Endothelial cell of umbilical vein (primary cell): Measurements from ENCODE around the gene ZNF775. TPM values are rescaled to one million over a fixed set of nuclear protein-coding genes. Genes with fewer than 3 reads are reported as not detected.

Source experiments
- BruUV-seq: library from RNA; stranded (reverse); fragments of 400-500 nt; replicated peaks from 2 replicates; lab custom pipeline; 2021; lab: Mats Ljungman, UMichigan
- CTCF ChIA-PET: fragments of 300-600, 350-600 bp; sonication (Branson Sonifier 250); formaldehyde crosslinking; loops from one replicate; lab custom pipeline; 2021; ENCODE audit warnings: antibody characterized with exemption, inconsistent platforms; lab: Charles Lee
- POLR2A ChIA-PET: fragments of 300-600, 350-600 bp; sonication (Branson Sonifier 250); formaldehyde crosslinking; loops from one replicate; lab custom pipeline; 2021; ENCODE audit warnings: antibody characterized with exemption, inconsistent platforms; lab: Charles Lee
- DNase-seq: peaks from one replicate; pipeline ENCODE4 v3.0.0-alpha.2; 2011; ENCODE audit warnings: low read depth, low spot score
- FAIRE-seq: peaks from 2 replicates; lab custom pipeline; 2011; peaks lifted over from hg19 to GRCh38; lab: Jason Lieb, UNC
- H2AFZ ChIP-seq: 2 replicates; pipeline ENCODE4 v1.6.0; 2012; ENCODE audit warnings: low read depth, low read length, control low read depth, inconsistent platforms
- H3K27ac ChIP-seq: 2 replicates; pipeline ENCODE4 v1.5.1; 2011; ENCODE audit warnings: low read depth, mild to moderate bottlenecking, control low read depth, low read length, moderate library complexity; ENCODE audit not compliant: insufficient read depth
- H3K27me3 ChIP-seq, 2 experiments: 2 replicates each; pipeline versions ENCODE4 v1.6.0 to v1.6.1; 2011; ENCODE audit warnings: low read length in 2 of 2, mixed read lengths in 1 of 2; ENCODE audit not compliant: control insufficient read depth in 2 of 2, insufficient read depth in 2 of 2
- H3K36me3 ChIP-seq, 2 experiments: 2 replicates in 1 of 2; 3 replicates in 1 of 2; pipeline ENCODE4 v1.5.1; 2011; ENCODE audit warnings: low read length in 2 of 2, mild to moderate bottlenecking in 1 of 2, moderate library complexity in 1 of 2; ENCODE audit not compliant: control insufficient read depth in 2 of 2, insufficient read depth in 2 of 2; ENCODE audit errors: extremely low read depth in 1 of 2
- H3K4me1 ChIP-seq: 3 replicates; pipeline ENCODE4 v1.5.1; 2011; ENCODE audit warnings: mild to moderate bottlenecking, low read length; ENCODE audit not compliant: control insufficient read depth, insufficient read depth; ENCODE audit errors: extremely low read depth
- H3K4me2 ChIP-seq: 2 replicates; pipeline ENCODE4 v1.6.1; 2011; ENCODE audit warnings: low read length, control low read depth, mixed read lengths; ENCODE audit not compliant: insufficient read depth
- H3K4me3 ChIP-seq, 3 experiments: fragments of 200-600 bp in 1 of 3; sonication (generic), shearing (Covaris generic) in 1 of 3; replicated peaks in 1 of 3; 2 replicates each; pipeline ENCODE4 v1.5.1; 2011 to 2016; ENCODE audit warnings: control low read depth in 3 of 3, low read length in 3 of 3, mild to moderate bottlenecking in 2 of 3, inconsistent platforms in 1 of 3, low read depth in 1 of 3, moderate library complexity in 1 of 3; ENCODE audit not compliant: insufficient read depth in 1 of 3
- H3K79me2 ChIP-seq: 2 replicates; pipeline ENCODE4 v1.6.0; 2012; ENCODE audit warnings: low read length, inconsistent platforms; ENCODE audit not compliant: control insufficient read depth, insufficient read depth
- H3K9ac ChIP-seq: replicated peaks from 2 replicates; pipeline ENCODE3; 2011; ENCODE audit warnings: low read length, control low read depth; ENCODE audit not compliant: insufficient read depth; ENCODE audit errors: extremely low read depth
- H3K9me1 ChIP-seq: replicated peaks from 3 replicates; pipeline ENCODE4 v1.6.0; 2011; ENCODE audit warnings: mild to moderate bottlenecking, low read length; ENCODE audit not compliant: control insufficient read depth, insufficient read depth; ENCODE audit errors: extremely low read depth
- H3K9me3 ChIP-seq: replicated peaks from 2 replicates; pipeline ENCODE4 v1.5.1; 2012; ENCODE audit warnings: low read length, inconsistent platforms; ENCODE audit not compliant: control insufficient read depth, insufficient read depth
- H4K20me1 ChIP-seq: replicated peaks from 2 replicates; pipeline ENCODE3; 2011; ENCODE audit warnings: mild to moderate bottlenecking, low read length; ENCODE audit not compliant: control insufficient read depth, insufficient read depth; ENCODE audit errors: extremely low read depth
- EZH2 ChIP-seq: IDR thresholded peaks from 2 replicates; pipeline ENCODE4 v1.6.1; 2012; ENCODE audit warnings: borderline replicate concordance, low read depth, mild to moderate bottlenecking, moderate library complexity, low read length, inconsistent platforms; ENCODE audit not compliant: severe bottlenecking
- FOS ChIP-seq: IDR thresholded peaks from 2 replicates; pipeline ENCODE4 v1.6.1; 2011; ENCODE audit warnings: mild to moderate bottlenecking, low read length, moderate library complexity, borderline replicate concordance; ENCODE audit not compliant: insufficient read depth
- GATA2 ChIP-seq: IDR thresholded peaks from 2 replicates; pipeline ENCODE4 v1.7.0; 2011; ENCODE audit warnings: low read depth, mild to moderate bottlenecking, moderate library complexity, mixed read lengths, low read length; ENCODE audit not compliant: insufficient read length, insufficient read depth
- MYC ChIP-seq: IDR thresholded peaks from one replicate; pipeline ENCODE4 v1.6.1; 2011; ENCODE audit warnings: mild to moderate bottlenecking, low read depth, low read length
- POLR2A ChIP-seq: IDR thresholded peaks from 2 replicates; pipeline ENCODE4 v1.6.1; 2012; ENCODE audit warnings: low read depth, mild to moderate bottlenecking, control low read depth, low read length
- POLR2AphosphoS5 ChIP-seq: IDR thresholded peaks from 2 replicates; pipeline ENCODE4 v1.6.1; 2012; ENCODE audit warnings: low read depth, mild to moderate bottlenecking, control low read depth, low read length, moderate library complexity; ENCODE audit not compliant: insufficient read depth
- dilution Hi-C: fragments of 300-500 bp; cut with MboI; formaldehyde crosslinking; loops from one replicate; pipeline ENCODE4 v1.15.0; 2019; ENCODE audit warnings: low sequenced_read_pairs; ENCODE audit not compliant: extremely low pct_ligation_motif_present
- intact Hi-C: fragments of 100-400 bp; cut with micrococcal nuclease; formaldehyde crosslinking; loops from one replicate; pipeline ENCODE4 v1.10.0; 2022
- polyA plus RNA-seq, 4 experiments: library from polyadenylated mRNA; depleted of rRNA in 3 of 4; stranded (reverse) in 3 of 4; unstranded in 1 of 4; fragments of >200 nt; gene quantifications; 2 replicates each; pipeline versions ENCODE4 v1.2.1 to v1.2.3, GENCODE V29; 2011 to 2012; ENCODE audit warnings: missing spikeins in 1 of 4
- total RNA-seq: library from RNA; stranded (reverse); gene quantifications from 2 replicates; pipeline ENCODE4 v1.2.3, GENCODE V29; 2021
- TF ChIP-seq, protein P1 (sequence below): IDR thresholded peaks from 2 replicates; pipeline ENCODE4 v1.6.1; 2011; ENCODE audit not compliant: insufficient read depth, insufficient read length
- TF ChIP-seq, protein P2 (sequence below), 2 donors: IDR thresholded peaks; 1 replicate in 1 of 2; 2 replicates in 1 of 2; pipeline ENCODE4 v1.5.1; 2011; ENCODE audit warnings: low read length in 2 of 2, mild to moderate bottlenecking in 2 of 2, moderate library complexity in 2 of 2, control low read depth in 1 of 2, inconsistent platforms in 1 of 2, low read depth in 1 of 2; ENCODE audit not compliant: insufficient read depth in 1 of 2; ENCODE audit errors: extremely low read depth in 1 of 2

The ZNF775 gene
- total and polyA plus RNA-seq, 2 donors (not counting 3 experiments of a cell fraction or from before 2014, with no cell fraction given), result 5.8 to 8.3 TPM

DNA sequence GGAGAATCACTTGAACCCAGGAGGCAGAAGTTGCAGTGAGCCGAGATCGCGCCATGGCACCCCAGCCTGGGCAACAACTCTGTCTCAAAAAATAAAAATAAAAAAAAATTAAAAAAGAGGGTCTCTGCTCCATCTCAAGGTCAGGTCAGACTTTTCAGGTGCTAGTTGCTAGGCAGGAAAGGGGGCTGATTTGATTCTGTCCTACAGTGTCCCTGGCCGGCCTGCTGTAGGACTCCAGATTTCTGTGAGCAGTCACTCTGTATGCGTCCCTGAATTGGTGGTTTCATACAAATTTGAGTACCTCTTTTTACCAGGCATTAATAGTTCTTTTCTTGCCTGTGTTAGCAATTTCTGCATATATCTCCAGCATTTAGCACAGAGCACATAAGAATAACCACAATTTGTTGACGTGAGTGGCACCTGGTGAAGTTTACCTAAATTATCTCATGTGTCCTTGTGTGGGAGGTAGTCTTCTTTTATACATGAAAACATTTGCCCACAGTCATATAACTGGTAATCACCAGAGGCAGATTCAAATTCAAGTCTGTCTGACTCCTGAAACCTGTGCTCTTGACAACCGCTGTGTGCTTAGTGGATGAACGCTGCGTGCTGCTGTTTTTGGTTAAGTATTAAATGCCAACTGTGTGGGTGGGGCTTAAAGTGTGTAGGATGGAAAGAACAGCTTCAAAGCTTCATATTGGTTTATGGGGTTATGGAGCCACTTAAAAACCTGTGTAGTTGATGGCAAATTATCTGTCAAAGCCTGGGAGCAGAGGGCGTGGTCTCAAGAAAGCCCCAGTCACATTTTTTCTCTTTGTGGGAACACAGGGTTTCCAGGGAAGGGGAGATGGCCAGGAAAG is 3.2 kb upstream of the ZNF775 start:
- TF ChIP-seq FOS, result no peak
- TF ChIP-seq POLR2A, result no peak
- TF ChIP-seq, protein P1, sequence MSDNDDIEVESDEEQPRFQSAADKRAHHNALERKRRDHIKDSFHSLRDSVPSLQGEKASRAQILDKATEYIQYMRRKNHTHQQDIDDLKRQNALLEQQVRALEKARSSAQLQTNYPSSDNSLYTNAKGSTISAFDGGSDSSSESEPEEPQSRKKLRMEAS, result no peak
- TF ChIP-seq, protein P2, sequence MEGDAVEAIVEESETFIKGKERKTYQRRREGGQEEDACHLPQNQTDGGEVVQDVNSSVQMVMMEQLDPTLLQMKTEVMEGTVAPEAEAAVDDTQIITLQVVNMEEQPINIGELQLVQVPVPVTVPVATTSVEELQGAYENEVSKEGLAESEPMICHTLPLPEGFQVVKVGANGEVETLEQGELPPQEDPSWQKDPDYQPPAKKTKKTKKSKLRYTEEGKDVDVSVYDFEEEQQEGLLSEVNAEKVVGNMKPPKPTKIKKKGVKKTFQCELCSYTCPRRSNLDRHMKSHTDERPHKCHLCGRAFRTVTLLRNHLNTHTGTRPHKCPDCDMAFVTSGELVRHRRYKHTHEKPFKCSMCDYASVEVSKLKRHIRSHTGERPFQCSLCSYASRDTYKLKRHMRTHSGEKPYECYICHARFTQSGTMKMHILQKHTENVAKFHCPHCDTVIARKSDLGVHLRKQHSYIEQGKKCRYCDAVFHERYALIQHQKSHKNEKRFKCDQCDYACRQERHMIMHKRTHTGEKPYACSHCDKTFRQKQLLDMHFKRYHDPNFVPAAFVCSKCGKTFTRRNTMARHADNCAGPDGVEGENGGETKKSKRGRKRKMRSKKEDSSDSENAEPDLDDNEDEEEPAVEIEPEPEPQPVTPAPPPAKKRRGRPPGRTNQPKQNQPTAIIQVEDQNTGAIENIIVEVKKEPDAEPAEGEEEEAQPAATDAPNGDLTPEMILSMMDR (IDR thresholded peaks at IDR 0.05; ENCODE audit: extremely low read depth in 1 of 2, insufficient read depth in 1 of 2, low read depth in 1 of 2, low read length in 2 of 2), result no peak
- TF ChIP-seq POLR2AphosphoS5, result no peak
- TF ChIP-seq GATA2, result no peak
- no peak for TF ChIP-seq EZH2
- TF ChIP-seq MYC, result no peak
- ChIA-PET POLR2A (no interaction called here), CTCF (interaction anchor here (0.9 kb wide), 1 partner anchor 10 kb away, joined by 3 read pairs; no protein-coding TSS in a partner anchor)
- FAIRE-seq (no peak), DNase-seq (no peak)
- no peaks in the 10 kb centered on the region for H3K9me1 ChIP-seq
- no peaks in the 10 kb centered on the region for H3K9me3 ChIP-seq
- H3K4me1 ChIP-seq, result peaks cover 29% of the 10 kb centered on the region
- dilution Hi-C loops (no loop called here), intact Hi-C loops (loop anchor here (5.0 to 10.0 kb wide), 2 partner anchors 189 to 211 kb away; partner anchors contain the start of gene GIMAP4)
- no peak overlapping the region for H3K4me3 ChIP-seq
- H3K27ac ChIP-seq, result no peak overlapping the region
- peaks cover 12 to 31% of the 10 kb centered on the region in 2 experiments for H3K36me3 ChIP-seq
- no peak overlapping the region for H2AFZ ChIP-seq
- no peak overlapping the region for H3K9ac ChIP-seq
- H3K79me2 ChIP-seq, result peaks cover 44% of the 10 kb centered on the region
- no TSS peak for BruUV-seq
- no peaks in the 10 kb centered on the region for H3K27me3 ChIP-seq
- no peak overlapping the region for H3K4me2 ChIP-seq
- no peaks in the 10 kb centered on the region for H4K20me1 ChIP-seq
